Right lobe of liver (tissue), 4 donors: ENCODE data around the gene CTNNBIP1.

ENCODE experiments used
- CTCF ChIP-seq, 4 donors: fragments of 200-600 bp in 3 of 4; fragments of 450-650 bp in 1 of 4; IDR thresholded peaks; one replicate each; pipeline versions ENCODE4 v1.5.1 to v1.8.0; 2016 to 2022; ENCODE audit warnings: antibody characterized with exemption in 4 of 4, mild to moderate bottlenecking in 2 of 4
- POLR2A ChIP-seq: fragments of 450-650 bp; IDR thresholded peaks from one replicate; pipeline ENCODE4 v1.6.1; 2017; ENCODE audit warnings: antibody characterized with exemption, mild to moderate bottlenecking
- donor health status: DM: no; HTN: no; CAD: no.
- donor health status: DM: no; HTN: no; CAD: no.
- donor health status: DM: no; HTN: yes; CAD: no.

- TF ChIP-seq CTCF (IDR thresholded peaks at IDR 0.05) = no peak
- no peak for TF ChIP-seq POLR2A
Observed at GRCh38 chr1:9875636-9876000, 34.5 kb downstream of the CTNNBIP1 start.
